HG03103 (cell line): ENCODE results near the gene TNIK.
"Not testable (repeated sequence)": the region's sequence is repeated elsewhere in the genome, so short reads cannot be mapped to it uniquely, and the experiment has no call there.

Experiments used
- ATAC-seq: cut with Tn5 transposase; IDR thresholded peaks from one replicate; pipeline ENCODE4 v1.9.1; 2021; ENCODE audit warnings: low read depth; ENCODE audit not compliant: unreplicated experiment

Gene TNIK

DNA sequence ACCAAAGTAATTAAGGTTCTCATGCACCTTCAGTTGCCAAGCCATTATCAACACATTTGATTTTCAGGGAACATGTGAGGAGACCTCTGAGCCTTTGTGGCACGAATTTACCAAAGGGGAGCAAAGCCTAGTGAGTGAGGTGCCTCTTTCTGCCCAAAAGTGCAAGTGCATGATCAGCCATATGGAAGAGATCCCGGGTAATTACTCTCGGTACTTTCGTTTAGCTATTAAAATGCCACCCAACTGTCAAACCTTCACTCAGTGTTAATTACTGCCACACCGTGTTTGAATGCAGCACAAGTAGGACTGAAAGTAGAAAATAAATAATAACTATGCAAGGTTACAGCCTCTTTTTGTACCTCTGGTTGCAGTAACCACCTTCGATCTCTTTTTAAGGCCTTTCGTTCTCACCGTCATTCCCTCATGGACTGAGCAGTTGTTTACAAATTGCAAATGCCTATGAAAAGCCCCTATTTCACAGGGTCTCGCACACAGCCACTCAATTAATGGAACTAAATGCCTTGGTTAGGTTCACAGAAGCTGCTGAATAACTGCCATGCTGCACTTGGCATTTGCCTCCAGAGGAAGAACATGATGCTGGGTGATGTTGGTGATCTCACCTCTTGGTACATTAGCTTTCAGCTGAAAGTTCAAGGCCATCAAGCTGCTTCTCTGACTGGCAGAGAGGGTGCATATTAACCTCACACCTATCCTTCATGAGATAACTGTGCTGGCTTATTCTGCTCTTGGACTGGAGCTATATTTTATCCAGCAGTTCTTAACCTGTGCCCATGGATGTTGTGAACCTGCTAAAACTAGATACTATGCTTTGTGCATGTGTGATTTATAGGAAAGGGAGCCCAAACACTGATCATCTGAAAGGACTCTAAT, 69.9 kb downstream of the TNIK start:
- ATAC-seq: no peak

DNA sequence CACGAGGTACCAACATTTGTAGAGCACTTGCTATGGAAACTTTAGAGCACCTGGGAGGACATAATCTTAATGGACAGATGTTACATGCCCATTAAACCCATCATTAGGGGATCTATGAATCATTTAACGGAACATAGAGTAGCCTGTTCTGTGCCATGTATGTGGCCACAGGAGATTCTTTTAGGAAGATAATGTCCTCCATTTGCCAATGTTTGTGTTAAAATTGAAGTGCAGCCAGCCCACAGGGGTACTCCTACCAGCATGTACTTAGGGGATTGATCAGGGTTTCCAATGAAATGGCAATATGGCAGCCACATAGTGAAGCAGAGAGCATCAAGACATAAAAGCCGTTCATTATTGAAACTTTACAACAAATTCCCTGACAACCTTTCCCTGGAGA, 70.7 kb downstream of the TNIK start:
- ATAC-seq: no peak

DNA sequence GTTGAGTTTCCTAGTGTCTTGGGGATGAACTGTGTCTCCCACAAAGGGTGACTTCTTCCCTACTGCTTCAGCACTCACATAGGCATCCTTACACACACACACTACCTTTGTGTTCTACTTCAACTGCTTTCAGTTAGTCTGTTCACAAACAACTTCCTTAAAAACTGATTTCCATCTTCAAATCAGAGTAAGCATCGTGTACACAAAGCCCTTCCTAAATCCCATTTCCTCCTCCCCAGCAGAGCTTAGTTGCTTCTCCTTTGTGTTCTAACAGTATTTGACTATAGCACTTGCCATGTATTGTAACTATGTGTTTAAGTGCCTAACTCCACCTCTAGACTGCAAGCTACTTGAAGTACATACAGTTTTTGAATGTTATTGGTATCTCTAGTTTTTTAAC, 71.7 kb downstream of the TNIK start:
- ATAC-seq: no peak

DNA sequence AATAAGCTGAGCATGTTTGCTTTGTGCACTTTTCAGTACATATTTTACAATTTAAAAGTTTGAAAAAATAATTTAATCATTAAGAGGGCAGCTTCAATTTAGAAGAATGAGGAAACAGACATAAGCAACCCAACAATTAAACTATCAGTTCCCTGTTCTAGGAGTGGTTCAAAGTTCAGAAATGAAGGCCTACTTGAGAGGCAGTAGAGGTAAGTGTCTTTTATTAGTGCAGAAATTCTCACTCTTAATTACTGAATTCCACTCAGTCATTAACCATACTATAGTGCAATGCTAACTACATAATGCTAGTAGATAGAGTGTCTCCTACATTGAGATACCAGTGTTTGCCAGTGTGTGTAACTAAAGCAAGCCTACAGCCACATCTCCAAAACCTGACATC, 73.1 kb downstream of the TNIK start:
- no peak for ATAC-seq

DNA sequence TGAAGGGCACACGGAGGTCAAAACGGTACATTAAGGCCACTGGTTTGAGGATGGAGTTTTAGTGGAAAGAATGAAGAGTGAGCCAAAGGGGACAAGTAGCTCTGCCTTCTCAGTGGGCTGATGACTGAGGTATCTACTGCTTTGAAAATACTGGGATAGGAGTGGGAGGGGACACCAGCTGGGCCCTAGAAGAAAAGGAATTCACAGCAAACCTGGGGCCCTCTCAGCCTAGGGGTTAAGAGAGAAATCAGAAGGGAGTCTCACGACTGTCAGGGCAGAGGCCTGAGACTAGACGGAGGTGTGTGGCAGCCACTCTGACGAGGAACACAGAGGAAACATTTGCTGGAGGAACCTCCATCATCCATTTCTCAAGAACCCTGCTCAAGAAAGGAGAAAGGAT, 75.1 kb downstream of the TNIK start:
- ATAC-seq: no peak

DNA sequence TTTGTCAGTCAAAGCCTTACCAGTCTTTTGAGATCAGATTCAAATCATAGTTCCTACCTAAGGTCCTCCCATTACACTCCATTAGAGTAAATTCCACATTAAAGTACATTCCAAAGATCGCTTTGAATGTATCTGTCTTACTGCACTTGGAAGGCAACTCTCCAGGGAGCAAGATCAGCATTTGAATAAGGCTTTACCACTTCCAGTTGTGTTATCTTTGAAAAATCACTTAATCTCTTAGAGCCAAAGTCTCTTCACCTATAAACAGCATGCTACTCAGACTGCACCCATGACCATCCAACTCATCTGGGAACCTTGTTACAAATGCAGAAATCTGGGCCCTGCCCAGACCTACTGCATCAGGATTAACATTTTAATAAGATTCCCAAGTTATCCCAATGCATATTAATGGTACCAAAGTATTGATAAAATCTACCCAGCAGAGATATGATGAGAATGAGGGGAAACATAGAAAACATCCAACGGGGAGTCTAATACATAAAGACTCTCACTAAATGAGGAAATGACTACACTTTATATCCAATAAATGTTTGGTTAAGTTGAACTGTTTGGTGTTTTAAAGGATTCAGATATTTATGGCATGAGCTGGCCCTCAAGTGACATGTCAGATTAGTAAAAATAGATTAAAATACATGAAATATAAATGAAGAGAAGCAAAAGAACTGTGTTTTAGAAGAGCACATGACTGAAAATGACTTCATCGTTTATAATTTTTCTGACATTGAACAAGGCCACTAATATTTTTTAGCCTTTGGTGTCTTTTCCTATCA, 75.9 kb downstream of the TNIK start:
- ATAC-seq: no peak

DNA sequence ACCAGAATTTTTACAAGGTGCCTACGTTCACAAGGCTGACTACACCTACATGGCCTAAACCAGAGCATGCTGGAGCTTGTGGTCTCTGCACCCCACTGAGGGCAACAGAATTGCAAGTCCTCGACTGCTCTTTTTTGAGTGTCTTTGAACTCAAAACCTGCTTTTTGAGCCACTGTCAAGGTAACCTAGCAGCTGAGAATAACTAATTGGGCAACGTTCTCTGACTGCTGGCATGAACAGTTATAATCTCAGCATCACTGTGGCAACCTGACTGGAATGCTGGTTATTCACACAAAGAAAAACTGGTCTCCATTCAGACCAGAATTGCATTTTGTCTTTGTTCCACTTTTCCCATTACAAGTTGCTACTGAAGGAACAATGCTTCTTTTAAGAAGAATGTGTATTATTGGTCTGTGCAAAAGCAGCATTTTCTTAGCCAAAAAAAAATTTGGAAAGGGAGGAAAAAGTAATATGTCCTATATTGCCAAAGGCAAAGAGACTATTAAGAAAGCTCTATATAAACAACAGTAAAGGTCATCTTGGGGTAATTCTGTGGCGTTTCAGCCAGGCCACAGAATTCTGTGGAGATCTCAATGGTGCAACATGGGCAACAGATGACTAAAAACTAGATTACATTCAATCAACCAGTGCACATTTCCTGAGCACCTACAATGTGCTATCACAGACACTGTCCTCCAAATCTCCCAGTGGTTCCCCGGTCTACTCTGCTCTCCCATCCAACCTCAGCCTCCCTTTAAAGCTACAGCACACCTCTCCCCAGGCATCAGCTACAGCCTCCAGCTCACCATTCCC, 76.8 kb downstream of the TNIK start:
- ATAC-seq: no peak

DNA sequence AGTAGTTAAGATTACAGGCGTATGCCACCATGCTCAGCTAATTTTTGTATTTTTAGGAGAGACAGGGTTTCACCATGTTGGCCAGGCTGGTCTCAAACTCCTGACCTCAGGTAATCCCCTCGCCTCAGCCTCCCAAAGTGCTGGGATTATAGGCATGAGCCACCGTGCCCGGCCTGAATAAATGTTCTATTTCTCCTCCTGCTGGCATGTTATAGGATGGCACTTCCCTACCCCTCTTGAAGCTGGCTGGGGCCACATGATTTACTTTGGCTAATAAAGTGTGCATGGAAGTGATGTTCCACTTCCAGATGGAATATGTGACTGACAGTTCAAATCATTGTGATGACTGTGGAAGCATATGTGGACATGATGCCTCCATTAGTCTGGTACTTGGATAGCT, 77.9 kb downstream of the TNIK start:
- ATAC-seq: not testable (repeated sequence)

DNA sequence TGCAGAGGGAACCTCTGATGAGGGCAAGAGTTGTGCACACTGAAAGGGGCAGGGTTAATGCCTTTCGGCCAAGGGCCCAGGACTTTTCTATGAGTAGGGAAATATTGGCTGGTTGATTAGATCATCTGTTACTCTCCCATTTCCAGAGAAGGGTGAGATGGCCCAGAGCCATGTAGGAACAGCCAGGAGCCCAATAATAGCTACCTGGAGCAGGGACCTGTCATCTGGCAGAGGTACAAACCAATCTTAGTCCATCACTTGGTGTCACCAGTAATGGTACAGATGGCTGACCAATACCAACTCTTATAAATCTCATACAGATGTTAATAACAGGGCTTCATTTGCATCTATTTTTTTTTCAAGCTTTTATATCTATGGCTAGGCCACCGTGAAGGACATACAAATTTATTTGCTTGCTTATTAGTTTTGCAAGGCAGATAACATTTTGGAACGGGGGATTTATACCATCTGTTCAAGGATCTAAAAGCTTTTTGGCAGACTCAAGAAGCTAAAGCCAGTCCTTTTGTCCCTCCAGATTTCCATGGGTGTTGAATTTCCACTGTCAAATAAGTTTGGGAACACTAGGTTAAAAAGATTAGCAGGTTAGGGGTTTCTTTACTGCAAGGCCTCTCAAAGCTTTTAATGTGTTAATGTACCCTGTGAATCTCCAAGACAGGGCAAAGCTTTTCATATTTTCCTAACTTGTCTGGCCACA, 79.3 kb downstream of the TNIK start:
- no peak for ATAC-seq

DNA sequence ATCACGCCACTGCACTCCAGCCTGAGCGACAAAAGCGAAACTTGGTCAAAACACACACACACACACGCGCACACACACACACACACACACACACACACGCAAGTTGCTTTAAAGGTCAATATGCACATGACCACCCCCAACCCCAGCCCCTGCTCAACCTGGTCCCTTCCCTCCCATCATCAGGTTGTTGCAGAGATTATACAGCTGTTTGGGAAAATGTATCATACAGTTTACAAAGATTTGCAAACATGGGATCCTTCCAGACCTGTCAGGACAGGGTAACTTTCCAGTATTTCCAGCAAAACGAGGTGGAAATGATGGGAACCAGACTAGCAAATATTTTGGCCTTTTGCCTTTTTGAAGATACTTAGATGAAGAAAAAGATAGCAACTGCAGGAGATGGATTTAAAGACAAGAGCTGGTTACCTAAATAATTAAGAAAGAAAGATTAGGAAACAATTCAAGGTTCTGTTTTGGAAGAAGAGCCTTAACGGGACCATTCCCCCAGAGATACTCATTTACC, 80.2 kb downstream of the TNIK start:
- ATAC-seq: no peak

DNA sequence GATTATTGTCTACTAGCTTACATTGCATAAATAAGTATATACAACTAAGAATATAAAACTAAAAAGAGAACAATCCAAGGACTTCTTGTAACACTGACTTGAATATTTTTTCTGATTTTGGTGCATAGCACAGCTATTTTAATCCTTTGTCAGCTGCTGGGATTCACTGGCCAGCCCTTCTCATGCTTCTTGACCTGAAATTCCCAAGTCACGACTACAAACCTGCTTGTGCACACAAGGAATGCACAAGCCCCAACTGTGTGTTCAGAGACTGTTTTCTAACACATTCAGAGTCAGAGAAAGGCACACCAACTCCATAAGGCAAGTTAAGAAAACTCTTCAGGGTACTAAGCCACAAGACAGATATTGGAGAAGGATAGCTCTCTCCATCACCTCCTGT, 80.9 kb downstream of the TNIK start:
- ATAC-seq: no peak

DNA sequence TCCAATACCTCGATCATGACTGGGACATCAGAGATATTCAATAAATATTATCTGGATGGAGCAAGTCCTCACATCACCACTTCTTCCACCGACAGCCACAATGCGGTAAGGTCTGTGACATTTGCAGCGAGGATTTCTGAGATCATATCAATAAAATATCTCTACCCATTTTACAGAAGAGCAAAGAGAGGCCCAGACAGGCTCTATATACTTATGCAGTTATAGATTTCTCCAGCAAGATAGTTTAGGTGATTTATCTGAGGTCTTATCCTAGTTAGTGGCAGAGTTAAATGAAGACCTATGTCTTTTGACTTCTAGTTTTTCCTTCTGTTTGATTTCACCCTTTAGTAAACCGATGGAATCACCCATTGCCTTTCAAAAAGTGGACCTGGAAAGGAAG, 81.6 kb downstream of the TNIK start:
- ATAC-seq: no peak

DNA sequence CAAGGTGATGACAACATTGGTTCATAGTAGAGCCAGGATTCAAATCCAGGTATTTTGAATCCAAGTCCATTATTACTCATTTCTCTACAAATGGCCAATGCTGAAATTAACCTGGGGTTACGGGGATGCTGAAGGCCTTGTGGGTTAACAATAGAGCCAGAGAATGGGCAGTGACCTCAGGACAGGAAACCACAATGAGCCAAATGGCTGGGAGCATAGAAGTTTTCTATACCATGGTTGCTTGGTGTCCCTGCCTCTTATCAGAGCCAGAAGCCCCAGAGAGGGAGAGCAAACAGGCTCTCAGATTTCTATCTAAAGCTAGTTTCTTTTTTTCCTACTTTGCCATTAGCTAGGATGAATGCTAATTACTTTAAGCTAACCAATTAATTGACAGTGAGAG, 82.3 kb downstream of the TNIK start:
- ATAC-seq: no peak

DNA sequence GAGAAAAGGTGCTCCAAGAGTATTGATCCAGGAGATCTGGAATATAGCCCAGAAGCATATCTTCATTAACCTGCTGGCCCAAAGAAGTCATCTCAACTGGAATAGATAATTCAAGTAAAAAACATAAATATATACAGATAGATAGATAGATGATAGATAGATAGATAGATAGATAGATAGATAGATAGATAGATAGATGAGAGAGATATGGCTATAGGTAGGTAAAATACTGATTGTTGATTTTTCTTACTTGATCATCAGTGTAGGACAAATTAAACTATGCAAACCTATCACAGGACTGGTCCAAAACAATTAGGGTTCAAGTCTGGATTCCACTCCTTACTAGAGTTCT, 83.6 kb downstream of the TNIK start:
- no peak for ATAC-seq

DNA sequence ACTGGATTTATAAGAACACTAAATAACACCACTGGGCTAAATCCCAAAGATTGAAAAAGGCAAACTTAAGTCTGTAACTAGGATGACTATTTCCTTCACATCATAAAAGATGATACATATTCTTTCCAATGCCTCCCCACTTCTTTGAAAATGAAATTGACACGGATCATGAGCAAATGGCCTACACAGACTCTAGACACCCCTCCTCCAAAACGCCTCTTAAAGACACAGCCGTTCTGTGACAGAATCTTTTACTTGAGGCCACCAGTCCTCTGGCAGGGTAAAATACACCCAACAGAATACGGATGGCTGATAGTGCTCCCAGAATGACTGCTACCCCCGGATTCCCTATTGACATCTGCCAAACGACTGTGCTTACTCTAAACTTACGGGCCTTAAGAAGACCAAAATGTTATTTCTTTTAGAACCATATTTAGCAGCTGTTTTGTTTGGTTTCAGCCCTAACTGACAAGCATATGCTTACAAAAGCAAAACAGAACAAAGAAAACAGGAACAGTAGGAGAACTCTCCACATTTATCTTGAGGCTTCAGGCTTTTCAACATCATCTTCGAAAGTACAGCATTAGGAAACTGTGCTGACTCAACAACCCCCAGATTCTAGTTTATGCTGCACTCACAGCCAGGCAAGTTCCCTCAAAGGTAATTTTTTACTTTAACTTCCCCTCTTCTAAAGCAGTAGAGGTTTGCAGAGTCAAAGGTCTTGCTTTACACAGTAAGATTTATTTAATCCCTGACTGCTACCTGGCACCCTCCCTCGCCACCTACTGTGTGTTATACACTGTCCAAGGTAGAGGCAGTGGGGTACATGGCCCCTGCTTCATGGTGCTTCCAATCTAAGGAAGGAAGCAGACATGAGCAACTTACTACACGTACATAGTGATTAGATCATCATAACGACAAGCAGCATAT, 84.3 kb downstream of the TNIK start:
- no peak for ATAC-seq

DNA sequence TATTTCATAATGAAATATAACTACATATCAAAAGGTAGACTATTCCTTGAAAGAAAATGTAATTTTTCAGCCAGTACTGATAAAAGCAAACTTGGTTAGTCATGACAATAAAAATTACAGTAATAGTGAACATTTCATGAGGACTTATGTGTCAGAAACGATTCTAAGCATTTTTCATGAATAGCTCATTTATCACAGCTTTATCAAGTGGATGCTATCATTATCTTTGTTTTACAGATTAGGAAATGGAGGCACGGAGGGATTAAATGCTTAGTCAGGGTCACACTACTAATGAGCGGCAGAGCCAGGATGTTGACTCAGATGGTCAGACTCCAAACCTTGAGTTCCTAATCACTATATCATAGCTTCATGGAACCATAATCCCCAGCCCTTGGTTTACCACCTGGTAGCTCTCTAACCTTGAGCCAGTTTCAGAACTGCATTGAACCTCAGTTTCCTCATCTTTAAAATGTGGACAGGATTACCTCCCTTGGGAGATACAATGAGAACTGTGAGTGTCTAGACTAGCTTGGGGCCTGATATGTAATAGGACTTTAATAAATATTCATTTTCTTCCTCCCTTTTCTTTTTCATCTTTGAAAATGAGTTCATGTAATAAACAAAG, 85.4 kb downstream of the TNIK start:
- ATAC-seq: no peak

DNA sequence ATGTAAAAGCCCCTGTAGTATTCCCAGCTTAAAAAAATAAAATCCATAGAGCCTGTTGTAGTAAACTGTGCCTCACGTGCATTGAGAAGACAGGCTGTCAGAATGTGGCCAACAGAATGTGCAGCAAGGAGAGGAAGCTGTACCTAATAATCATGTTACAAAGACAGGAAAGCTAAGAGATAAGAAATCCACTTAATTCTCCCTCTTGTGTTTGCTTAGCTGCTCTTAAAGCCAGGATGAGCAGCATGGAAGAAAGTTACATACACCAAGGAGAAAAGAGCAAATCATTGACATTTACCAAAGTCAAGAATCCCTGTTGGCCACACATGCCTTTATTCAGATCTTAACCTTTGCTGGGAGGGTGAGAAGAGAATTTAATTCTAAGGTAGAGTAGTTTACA, 85.9 kb downstream of the TNIK start:
- ATAC-seq: no peak

DNA sequence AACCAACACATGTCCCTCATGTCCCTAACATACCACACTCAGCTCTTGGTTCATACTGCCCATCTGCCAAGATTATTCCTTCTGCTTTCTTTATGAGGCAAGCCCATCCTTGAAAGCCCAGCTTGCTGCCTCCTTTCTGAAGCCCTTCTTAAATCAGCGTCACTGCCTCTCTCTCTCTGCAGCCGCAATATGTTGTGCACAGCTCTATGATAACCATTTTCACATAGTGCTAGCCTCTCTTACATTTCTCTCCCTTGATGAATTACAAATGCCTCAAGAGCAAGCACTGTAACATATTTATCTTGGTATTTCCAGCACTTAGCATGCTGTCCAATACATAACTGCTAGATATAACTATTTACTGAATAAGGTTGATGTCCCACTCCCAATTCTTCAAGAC, 86.5 kb downstream of the TNIK start:
- no peak for ATAC-seq

DNA sequence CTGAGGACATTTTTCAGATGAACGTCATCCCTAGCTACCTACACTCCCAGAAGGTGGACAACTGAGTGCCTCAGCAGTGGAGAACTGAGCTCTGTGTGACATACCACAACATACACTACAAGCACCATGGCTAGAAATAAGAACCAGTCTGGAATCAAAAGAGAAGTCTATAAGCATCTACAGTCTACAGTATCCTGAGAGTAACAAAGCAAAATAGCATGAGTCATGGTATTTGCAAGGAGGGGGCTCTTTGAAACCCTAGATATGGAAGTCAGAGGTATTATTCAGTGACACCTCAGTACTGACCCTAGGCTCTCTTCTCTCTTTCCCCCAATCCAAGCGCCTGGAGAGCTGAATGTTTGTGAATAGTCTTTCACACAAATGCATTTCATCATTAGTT, 87.5 kb downstream of the TNIK start:
- ATAC-seq: no peak
